Osteocyte (in vitro differentiated cells): ENCODE data around the gene HNRNPAB. TPM values are rescaled to one million over a fixed set of nuclear protein-coding genes. Genes with fewer than 3 reads are reported as not detected.
"Not testable (repeated sequence)": the region's sequence is repeated elsewhere in the genome, so short reads cannot be mapped to it uniquely, and the experiment has no call there.

ENCODE experiments used
- DNase-seq: peaks from one replicate; pipeline ENCODE4 v3.0.0; 2021; ENCODE audit warnings: mixed read lengths; ENCODE audit not compliant: unreplicated experiment; ENCODE audit errors: extremely low spot score
- H3K27ac Mint-ChIP-seq: one replicate; pipeline ENCODE4 v1.8.0; 2021; ENCODE audit warnings: mild to moderate bottlenecking, mixed read lengths; ENCODE audit not compliant: unreplicated experiment
- H3K27me3 Mint-ChIP-seq: one replicate; pipeline ENCODE4 v1.8.0; 2021; ENCODE audit warnings: mixed read lengths; ENCODE audit not compliant: unreplicated experiment
- H3K36me3 Mint-ChIP-seq: one replicate; pipeline ENCODE4 v1.8.0; 2021; ENCODE audit warnings: mixed read lengths; ENCODE audit not compliant: unreplicated experiment
- H3K4me1 Mint-ChIP-seq: one replicate; pipeline ENCODE4 v1.8.0; 2021; ENCODE audit warnings: mixed read lengths; ENCODE audit not compliant: unreplicated experiment
- H3K4me3 Mint-ChIP-seq: one replicate; pipeline ENCODE4 v1.8.0; 2021; ENCODE audit warnings: mild to moderate bottlenecking, moderate library complexity, mixed read lengths; ENCODE audit not compliant: unreplicated experiment
- H3K9me3 Mint-ChIP-seq: one replicate; pipeline ENCODE4 v1.8.0; 2021; ENCODE audit warnings: mixed read lengths; ENCODE audit not compliant: unreplicated experiment
- total RNA-seq: library from RNA; stranded (reverse); gene quantifications from 2 replicates; pipeline ENCODE4 v1.2.1, GENCODE V29; 2021
- TF ChIP-seq, protein P1 (sequence below): fragments of 200-600 bp; sonication (generic); IDR thresholded peaks from 2 replicates; pipeline ENCODE4 v1.5.0; 2021; ENCODE audit warnings: antibody characterized with exemption, mild to moderate bottlenecking, moderate library complexity

HNRNPAB gene
- total RNA-seq, 1 donor from 2014 or later = 131 TPM

DNA sequence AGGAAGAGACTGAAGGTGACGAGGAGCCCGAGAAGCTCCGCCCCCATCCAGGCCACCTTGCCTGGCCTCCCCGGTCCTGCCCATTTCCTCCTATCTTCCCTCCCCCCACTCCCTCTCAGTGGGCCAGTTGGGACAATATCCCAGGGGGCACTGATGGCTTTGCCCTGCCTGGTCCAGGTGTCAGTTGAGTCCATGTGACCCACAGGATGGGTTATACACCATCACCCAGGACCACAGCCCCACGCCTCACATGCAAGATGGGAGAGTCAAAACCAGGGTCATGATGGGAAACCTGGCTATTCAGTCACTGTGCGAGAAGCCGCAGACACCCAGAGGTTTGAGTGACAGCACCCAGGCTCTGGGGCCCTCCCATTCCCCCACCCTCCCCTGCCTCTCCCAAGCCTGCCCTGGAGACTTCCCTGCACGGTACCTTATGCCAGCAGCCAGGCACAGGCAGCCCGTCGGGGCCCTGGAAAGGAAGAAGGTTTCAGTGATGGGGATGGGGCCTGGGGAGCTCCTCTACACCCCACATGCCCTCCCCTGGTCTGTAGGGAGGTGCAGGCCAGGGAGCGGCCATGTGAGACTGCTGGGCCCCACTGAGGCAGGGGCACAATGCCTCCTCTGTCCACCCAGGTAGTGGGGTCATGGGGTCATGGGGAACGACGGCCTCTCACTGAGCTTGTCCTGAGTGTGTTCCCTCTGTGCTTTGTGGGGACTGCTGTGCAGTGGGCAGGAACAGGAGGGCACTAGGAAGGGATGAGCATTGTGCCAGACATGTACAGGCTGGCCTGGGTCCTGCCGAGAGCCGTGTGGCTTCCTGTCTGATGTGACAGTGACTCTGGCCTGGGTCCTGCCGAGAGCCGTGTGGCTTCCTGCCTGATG is 34.6 kb downstream of the HNRNPAB start:
- DNase-seq = no peak
- no peak overlapping the region for H3K4me3 Mint-ChIP-seq
- no peak overlapping the region for H3K27ac Mint-ChIP-seq
- TF ChIP-seq, protein P1, sequence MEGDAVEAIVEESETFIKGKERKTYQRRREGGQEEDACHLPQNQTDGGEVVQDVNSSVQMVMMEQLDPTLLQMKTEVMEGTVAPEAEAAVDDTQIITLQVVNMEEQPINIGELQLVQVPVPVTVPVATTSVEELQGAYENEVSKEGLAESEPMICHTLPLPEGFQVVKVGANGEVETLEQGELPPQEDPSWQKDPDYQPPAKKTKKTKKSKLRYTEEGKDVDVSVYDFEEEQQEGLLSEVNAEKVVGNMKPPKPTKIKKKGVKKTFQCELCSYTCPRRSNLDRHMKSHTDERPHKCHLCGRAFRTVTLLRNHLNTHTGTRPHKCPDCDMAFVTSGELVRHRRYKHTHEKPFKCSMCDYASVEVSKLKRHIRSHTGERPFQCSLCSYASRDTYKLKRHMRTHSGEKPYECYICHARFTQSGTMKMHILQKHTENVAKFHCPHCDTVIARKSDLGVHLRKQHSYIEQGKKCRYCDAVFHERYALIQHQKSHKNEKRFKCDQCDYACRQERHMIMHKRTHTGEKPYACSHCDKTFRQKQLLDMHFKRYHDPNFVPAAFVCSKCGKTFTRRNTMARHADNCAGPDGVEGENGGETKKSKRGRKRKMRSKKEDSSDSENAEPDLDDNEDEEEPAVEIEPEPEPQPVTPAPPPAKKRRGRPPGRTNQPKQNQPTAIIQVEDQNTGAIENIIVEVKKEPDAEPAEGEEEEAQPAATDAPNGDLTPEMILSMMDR = no peak
- H3K36me3 Mint-ChIP-seq = no peaks in the 10 kb centered on the region
- H3K27me3 Mint-ChIP-seq = no peaks in the 10 kb centered on the region
- H3K4me1 Mint-ChIP-seq = peaks cover 10% of the 10 kb centered on the region
- no peaks in the 10 kb centered on the region for H3K9me3 Mint-ChIP-seq

DNA sequence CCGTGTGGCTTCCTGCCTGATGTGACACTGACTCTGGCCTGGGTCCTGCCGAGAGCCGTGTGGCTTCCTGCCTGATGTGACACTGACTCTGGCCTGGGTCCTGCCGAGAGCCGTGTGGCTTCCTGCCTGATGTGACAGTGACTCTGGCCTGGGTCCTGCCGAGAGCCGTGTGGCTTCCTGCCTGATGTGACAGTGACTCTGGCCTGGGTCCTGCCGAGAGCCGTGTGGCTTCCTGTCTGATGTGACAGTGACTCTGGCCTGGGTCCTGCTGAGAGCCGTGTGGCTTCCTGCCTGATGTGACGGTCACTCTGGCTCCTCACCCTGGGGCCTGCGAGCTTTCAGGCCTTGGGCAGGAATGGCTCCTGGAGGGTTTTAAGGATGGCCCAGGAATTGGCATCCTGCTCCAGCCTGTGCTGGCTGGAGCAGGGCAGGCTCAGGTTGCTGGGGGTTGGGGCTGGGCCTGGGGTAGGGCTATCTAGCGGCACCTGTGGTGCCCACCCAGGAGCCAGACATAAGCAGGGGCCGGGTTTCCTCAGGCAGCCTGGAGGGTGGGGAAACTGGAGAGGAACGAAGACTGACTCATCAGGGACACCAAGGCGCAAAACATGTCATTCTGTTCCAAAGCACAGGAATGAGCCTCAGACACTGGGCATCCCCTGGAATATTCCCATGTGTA is 35.4 kb downstream of the HNRNPAB start:
- H3K9me3 Mint-ChIP-seq, DNase-seq, H3K36me3 Mint-ChIP-seq, H3K27me3 Mint-ChIP-seq, H3K4me3 Mint-ChIP-seq, H3K4me1 Mint-ChIP-seq, H3K27ac Mint-ChIP-seq: not testable (repeated sequence)

GRCh38 chr5:178240341-178240741 is 36.0 kb downstream of the HNRNPAB start:
- Mint-ChIP-seq H3K4me3 (no peak overlapping the region), H3K27ac (no peak overlapping the region), H3K27me3 (no peaks in the 10 kb centered on the region), H3K9me3 (no peaks in the 10 kb centered on the region), H3K4me1 (peaks cover 7% of the 10 kb centered on the region), H3K36me3 (no peaks in the 10 kb centered on the region)
- TF ChIP-seq, protein P1 = no peak
- no peak for DNase-seq

GRCh38 chr5:178240766-178241165 is 36.4 kb downstream of the HNRNPAB start:
- Mint-ChIP-seq H3K4me3 (no peak overlapping the region), H3K36me3 (no peaks in the 10 kb centered on the region), H3K27ac (no peak overlapping the region), H3K4me1 (peaks cover 7% of the 10 kb centered on the region), H3K9me3 (no peaks in the 10 kb centered on the region), H3K27me3 (no peaks in the 10 kb centered on the region)
- TF ChIP-seq, protein P1 = no peak
- no peak for DNase-seq

- Mint-ChIP-seq H3K27me3 (no peaks in the 10 kb centered on the region), H3K4me1 (peaks cover 7% of the 10 kb centered on the region), H3K4me3 (no peak overlapping the region), H3K36me3 (no peaks in the 10 kb centered on the region), H3K9me3 (no peaks in the 10 kb centered on the region), H3K27ac (no peak overlapping the region)
- no peak for DNase-seq
- TF ChIP-seq, protein P1 = no peak
These were observed 36.9 kb downstream of the HNRNPAB start for GRCh38 chr5:178241231-178241663.
